NOMO-1 treated with DMSO at 0.1 percent for 48 hours (cell line): ENCODE data around the gene KIF1A.
"Not testable (repeated sequence)": the region's sequence is repeated elsewhere in the genome, so short reads cannot be mapped to it uniquely, and the experiment has no call there.

Source experiments
- DNase-seq: peaks from one replicate; lab custom pipeline; 2025; ENCODE audit not compliant: unreplicated experiment; lab: John Stamatoyannopoulos, UW

KIF1A gene

DNA sequence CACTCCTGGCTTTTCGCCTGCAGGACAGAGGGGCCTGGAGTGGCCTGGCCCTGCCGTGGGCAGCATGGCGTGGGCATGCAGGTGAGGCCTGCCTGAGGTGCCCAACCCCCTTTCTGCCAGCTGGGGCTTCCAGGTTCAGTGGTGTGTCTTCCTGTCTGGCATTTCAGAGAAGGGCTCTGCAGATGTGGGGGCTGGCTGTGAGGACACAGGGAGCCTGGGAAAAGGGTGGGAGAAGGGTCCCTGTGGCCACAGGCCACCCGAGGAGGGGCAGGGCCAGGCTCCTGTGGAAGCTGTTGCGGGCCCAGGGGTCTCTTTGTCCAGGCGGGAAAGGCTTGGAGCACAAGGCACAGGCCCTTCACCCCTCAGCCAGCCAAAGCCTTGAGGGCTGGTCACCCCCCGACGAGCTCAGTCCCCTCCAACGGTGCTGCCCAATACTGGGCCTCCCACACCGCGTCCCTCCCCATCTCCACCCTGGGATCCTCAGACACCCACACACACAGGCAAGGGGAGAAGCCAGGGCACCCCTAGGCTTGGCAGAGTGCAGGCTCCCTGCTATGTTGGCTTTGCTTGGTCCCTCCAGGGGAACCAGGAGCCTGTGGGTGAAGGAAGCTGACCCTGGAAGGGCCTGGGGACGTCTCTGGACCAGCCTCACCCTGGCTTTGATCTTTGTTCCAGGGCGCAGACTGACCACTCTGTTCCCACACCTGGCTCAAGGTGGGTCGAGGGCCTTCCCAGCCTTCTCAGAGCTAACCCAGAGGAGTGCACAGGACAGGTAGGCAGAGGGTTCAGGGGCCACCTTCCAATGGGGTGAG is 132.1 kb downstream of the KIF1A start:
- no peak for DNase-seq

DNA sequence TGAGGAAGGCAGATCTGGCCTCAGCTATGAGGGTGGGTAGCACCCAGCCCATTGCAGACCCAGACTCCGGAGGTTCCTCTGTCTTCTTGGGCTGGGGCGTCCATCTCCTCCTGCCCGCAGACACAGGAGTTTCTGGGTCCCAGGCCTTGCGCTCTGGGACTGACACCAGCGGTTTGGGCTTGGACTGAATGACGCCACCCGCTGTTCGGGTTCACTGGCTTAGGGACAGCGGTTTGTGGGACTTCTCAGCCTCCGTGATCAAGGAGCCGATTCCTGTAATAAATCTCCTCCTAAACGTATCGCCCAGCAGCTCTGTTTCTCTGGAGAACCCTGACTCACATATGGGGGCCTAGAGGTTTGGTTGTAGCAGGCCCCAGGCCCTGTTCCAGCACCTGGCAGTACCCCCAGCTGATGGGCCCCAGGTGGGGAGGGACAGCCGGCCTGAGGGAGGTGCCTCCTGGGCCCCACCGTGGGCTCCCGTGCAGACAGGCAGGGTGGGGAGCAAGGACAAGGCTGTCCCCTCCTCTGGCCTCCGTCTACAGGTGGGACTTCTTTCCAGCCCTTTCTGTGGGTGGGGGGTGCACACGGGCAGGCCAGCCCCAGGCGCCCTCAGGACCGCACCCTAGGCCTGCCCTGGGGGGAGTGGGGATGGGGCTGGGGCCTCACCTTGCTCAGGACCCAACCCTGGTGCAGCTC is 132.8 kb downstream of the KIF1A start:
- DNase-seq: no peak

DNA sequence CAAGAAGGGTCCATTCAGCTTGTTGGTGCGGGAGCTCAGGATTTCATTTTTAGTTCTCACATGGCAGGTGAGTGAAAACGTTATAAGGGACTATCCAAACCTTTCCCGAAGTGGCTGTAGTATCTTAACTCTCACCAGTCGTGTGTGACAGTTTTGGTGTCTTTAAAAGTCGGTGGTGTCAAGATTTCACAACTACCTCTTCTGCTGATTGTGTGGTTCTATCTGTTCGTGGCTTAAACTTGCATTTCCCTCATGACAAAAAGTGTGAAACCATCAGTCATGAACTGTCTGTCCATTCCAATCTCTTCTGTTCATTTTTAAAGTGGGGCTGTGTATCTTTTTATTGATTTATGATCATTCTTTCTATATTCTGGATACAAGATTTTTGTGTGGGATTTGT is 133.6 kb downstream of the KIF1A start:
- DNase-seq: peak; percentile 56

DNA sequence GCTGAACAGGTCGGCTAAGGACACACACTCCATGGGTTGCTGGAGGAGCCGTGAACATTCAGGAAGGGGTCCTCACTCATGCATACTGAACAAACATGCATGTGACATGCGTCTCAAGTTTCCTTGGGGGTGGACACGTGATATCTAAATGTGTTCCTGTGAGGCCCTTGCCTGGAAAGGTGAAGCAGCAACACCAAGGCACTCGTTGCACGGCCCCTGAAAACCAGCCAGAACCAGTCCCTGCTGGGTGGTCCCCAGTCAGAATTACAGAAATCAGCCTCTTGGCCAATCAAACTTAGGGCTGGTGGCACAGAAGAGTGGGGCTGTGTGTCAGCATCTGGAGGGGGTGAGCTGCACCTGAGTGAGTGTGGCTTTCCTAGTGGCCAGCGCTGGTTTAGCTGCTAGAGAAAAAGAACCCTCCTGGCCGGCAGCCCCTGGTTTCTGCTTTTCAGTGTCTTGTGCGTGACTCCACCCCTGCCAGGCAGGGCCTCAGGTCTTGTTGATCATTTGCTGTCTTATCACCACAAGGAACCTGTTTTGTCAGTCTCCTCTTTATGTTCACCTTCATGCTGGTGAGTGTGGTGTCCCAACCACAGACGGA is 134.1 kb downstream of the KIF1A start:
- peak; percentile 59 for DNase-seq

DNA sequence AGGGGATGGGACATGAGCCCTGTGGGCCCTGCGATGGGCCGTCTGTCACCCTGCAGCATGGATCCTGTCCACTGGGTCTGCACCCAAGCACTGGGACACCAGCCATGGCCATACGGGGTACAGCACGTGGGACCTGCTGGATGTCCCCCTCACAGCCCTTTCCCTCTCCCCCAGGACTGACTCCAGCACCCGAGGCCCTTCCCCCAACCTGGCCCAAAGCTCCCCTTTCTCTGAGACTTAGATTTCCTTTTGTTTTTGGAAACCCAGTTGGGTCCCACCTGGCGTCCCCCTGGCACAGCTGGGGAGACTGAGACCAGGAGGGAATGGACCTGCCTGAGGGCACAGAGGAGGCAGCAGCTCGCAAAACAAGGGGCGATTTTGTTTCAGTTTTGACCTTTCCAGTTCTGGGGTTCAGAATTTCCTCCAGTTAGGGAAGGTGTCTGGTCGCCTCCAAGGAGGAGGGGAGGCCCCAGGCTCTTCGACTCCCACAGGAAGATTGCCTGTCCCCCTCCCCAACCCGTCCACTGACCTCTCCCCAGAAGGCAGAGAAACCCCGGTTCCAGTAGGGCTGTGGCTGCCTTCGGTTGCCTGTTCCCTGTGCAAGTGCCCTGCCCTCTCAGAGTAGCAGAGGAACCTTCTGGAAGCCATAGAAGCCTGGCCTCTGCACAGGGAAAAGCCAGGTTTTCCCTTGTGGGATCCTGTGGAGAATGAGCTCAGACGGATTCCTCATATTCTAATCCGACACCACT is 135.9 kb downstream of the KIF1A start:
- not testable (repeated sequence) for DNase-seq

DNA sequence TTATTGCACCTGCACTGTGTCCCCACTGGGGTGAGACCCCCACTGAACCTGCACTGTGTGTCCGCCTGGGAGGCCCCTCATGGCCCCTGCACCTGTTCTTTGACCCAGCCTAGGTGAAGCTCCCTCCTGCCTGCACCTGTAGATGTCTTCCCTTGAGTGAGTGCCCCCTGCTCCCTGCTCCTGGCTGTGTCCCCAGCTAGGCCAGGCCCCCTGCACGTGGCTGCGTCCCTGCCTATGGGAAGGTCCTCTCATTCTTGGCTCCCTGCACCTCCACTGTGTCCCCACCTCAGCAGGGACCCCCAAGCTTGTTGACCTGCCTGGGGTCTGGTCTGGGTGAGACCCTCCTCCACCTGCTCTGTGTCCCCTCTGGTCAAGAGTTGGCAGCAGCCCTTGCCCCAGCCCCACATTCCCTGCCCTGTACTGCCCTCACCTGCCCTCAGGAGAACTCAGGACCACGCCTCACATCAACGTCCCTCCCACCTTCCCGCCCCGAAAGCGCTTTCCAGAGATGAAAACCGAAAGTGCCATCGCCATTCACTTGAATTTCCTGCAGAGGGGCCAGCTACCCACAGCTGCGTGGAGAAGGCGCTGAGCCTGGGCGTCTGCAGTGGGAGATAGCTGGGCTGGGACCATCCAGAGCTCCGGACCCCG is 136.6 kb downstream of the KIF1A start:
- DNase-seq: not testable (repeated sequence)

DNA sequence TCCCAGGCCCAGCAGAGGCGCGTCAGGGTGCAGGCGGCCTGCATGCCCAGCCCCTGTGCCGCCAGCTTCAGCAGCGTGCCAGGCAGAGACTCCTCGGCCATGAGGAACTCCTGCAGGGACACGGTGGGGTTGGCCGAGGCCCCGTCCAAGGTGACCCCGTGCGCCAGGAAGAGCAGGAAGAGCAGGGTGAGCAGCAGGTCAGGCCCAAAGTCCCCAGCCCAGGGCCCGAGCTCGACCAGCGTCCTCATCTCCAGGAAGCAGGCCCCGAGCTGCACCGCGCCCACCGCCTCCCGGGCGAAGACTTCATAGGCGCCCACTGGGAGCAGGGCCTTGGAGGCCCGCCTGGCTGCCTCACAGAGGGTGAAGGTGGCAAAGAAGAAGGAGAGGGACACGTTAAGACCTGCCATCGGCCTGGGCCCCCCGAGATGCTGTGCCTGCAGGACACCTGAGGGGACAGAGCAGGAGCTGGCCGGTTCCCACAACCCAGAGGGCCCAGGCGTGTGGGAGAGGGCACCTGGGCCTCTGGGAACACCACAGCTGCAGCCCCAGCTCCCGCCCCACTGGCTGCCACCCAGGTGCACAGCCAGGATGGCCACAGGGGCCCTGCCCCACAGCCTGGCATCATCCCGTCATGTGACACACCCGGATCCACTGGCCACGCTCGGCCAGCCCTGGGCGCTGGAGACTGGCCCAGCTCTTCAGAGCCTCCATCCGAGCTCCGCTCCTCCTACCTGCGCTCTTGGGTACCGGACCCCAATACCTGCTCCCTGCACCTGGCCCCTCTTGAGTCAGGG is 137.4 kb downstream of the KIF1A start, which contains the start of gene AQP12B:
Gene AQP12B, minus strand, starts transcription at position 455 of the 794 bp plus-strand sequence. Its CDS starts 48 bp downstream, at position 407.
- DNase-seq: not testable (repeated sequence)

DNA sequence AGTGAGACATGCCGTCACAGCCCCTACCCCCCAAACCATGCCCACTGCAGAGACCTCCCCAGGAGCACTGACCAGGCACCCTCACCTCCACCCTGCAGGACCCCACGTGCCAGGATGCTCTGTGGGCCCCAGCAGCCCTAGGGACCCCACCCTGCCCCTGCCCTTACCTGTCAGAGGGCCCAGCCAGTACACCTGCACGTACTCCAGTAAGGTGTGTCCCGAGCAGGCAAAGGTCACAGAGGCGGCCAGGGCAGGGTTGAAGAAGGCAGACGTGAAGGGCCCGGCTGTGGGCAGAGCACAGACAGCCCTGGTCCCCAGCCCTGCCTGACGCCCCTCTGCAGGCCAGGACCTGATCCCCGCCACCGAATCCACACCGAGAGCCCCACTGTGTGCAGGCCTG is 139.8 kb downstream of the KIF1A start:
- DNase-seq: not testable (repeated sequence)

DNA sequence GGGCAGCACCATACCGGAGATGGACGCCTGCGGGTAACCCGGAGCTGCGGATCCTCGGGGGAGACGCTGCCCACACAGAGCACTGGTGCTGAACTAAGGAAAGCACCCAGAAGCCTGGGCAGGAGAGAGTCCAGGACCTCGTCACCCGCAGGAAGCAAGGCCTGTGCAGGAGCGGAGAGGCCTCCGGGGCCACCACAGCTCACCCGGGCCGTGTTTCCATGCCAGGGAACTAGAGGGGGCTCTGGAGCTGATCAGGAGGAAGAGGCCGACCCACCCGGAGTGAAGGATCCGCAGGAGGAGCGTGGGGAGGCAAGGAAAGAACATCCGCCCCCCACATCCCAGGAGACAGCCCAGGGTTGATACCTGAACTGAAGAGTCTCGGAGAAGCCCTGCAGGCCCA is 141.1 kb downstream of the KIF1A start:
- DNase-seq: not testable (repeated sequence)

DNA sequence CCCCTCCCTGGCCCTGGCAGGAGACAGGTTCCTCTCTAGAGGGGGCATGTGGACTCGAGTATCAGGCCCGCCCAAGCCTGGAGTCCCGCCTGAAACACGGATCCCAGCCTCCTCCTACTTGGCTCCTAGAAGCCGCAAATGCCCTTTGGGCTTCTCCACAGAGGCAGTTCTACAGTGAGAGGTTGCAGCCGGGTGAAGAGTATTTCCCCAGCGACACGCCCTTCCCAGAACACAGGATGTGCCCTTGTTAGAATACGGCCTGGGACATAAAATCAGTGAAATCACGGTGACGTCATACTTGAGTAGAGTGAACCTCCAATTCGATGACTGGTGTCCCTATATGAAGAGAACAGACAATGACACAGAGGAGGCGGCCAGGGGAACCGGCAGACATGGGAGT is 142.0 kb downstream of the KIF1A start:
- DNase-seq: not testable (repeated sequence)

DNA sequence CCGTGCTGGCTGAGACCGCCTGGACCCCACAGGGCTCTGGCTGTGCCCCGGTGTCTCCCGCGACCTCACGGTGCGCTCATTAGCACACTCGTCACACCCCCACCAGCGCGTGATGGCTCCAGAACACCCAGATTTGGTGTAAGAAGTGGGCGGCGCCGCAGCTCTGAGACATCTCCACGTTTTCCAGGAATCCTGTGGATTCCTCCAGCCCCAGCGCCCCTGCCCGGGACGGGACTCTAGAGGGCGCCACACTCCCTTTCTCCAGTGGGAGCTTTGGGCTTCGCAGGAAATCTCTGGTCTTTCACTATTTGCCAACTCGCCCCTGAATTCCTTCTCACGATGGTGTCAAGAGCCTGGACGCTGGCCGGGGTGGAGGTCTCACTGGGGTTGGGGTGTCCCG is 144.7 kb downstream of the KIF1A start:
- DNase-seq: not testable (repeated sequence)

DNA sequence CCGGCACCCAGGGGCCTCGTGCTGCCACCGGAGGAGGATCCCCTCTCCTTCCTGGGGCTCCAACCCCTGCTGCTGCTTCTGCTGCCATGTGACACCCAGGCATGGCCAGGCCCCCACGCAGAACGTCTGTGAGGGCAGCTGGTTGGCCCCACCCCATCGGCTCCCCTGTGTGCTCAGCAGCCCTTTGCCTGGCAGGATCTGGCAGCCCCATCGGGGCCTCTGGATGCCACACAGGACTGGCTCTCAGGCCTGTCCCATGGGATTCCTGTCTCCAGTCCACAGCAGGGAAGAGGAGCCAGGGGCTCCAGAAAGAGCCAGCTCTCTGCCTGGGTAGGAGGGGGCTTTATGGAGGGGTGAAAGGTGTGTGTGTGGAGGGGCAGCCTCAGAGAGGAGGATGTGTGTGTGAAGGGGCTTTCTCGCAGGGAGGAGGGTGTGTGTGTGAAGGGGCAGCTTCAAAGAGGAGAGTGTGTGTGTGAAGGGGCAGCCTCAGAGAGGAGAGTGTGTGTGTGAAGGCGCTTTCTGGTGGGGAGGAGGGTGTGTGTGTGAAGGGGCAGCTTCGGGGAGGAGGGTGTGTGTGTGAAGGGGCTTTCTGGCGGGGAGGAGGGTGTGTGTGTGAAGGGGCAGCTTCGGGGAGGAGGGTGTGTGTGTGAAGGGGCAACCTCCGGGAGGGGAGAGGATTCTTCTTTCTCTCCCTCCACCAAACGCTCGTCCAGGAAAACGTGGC is 145.4 kb downstream of the KIF1A start:
- DNase-seq: not testable (repeated sequence)

DNA sequence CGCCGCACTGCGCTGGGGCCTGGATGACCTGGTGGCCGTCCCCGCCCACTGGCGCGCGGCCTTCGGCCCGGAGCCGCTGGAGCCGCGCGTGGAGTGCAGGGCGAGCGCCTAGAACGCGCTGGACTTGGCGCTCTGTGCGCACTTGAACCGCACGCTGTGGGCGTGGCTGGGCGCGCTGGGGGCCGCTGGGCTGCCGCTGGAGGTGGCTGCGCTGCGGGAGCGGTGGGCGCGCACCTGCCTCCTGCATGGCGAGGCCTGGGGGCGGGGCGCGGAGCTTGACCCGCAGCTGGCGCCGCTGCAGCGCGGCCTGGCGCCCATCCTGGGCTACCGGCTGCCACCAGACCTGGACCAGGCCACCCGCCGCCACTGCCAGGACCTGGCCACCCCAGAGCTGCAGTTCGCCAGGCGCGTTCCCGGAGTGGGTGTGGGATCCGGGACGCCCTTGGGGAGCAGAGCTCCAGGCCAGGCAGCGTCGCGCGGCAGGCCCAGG is 147.3 kb downstream of the KIF1A start:
- no peak for DNase-seq

DNA sequence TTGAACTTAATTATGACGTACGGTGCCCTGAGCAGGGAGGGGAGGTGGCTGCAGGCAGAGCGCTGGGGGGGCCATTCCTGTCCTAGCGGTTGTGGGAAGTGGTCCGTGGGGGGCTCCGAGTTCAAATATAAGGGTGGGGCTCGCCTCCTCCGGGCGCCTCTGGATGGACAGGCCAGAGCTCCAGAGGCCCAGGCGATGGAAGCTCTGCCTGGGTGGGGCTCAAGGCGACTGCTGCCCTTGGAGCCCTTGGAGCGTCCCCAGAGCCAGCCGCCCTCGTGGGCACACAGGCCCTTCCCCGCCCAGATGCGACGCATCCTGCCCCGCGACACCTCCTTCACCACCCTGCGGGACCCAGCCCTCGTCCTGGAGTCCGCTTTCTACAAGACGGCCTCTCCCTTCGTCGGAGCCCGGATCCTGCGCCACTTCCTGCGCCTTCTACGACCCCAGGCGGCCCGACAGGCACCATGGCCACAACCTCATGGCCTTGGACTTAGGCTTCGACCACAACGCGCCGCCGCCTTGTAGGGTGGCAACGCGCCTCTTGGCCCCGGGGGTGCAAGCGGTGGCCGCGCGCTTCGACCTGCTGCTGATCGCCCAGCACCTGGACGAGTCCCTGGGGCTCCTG is 147.8 kb downstream of the KIF1A start:
- no peak for DNase-seq

DNA sequence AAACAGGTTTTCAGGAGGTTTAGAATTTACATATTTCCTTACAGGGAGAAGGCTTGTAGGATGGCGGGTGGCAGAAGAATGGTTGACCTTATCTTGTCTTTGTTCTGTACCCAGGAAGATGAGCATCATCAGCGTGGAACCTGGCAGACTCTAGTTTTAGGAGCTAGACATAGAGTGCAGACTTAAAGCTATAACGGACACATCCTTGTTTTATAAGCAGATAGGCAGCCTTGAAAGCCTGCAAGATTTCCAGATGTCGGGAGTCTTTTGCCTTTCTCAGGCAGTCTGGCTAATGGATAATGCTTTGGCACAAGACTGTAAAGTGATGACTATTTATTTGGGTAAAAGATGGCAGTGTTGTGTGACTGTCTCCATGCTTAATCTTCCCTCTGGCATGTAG is 149.1 kb downstream of the KIF1A start:
- DNase-seq: no peak

DNA sequence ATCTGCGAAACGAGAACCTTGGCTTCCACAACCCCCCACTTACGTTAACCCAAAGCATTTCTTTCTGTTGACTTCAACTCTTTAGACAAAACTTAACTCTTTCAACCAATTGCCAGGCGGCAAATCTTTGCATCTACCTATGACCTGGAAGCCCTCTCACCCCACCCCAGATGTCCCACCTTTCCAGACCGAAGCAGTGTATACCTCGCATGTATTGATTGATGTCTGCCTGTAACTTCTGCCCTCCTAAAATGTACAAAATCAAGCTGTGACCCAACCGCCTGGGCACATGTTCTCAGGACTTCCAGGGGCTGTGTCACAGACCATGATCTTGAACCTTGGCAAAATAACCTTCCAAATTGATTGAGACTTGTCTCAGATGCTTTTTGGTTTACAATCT is 149.6 kb downstream of the KIF1A start:
- no peak for DNase-seq

DNA sequence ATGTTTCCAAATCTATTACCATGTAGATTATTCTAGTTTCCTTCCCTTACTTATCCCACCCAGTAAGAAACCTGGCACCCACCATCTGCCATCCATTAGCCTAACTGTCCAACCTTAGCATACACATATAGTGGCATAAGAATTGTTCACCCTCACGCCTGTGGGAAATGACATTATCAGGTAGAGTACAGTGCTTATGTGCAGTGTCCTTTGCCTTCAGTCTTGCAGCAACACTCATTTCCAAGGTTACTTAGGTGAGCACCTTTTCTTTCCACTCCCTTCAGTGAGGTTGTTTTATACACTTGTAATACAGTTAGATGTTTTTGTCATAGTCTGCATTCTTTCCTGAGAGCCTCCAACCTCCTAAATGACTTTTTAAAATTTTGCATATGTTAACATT is 155.4 kb downstream of the KIF1A start:
- DNase-seq: no peak
